H1 (cell line): ENCODE measurements around the gene HINT2. TPM values are rescaled to one million over a fixed set of nuclear protein-coding genes. Genes with fewer than 3 reads are reported as not detected.

ENCODE experiments used
- CTCF ChIA-PET: fragments of 300-600 bp; sonication (Branson Sonifier 250); formaldehyde crosslinking; loops from one replicate; lab custom pipeline; 2021; ENCODE audit not compliant: partially characterized antibody; lab: Charles Lee
- POLR2A ChIA-PET: fragments of 300-600 bp; sonication (Branson Sonifier 250); formaldehyde crosslinking; loops from one replicate; lab custom pipeline; 2021; ENCODE audit warnings: inconsistent platforms; ENCODE audit not compliant: partially characterized antibody; lab: Charles Lee
- DNase-seq, 2 experiments: peaks; one replicate each; pipeline versions ENCODE4 v3.0.0 to v3.0.0-alpha.2; 2010 to 2022; ENCODE audit warnings: low spot score in 2 of 2, low read depth in 1 of 2, mixed read lengths in 1 of 2
- FAIRE-seq: peaks from 2 replicates; lab custom pipeline; 2011; peaks lifted over from hg19 to GRCh38; lab: Jason Lieb, UNC
- H2AFZ ChIP-seq: 2 replicates; pipeline ENCODE4 v1.8.1; 2012; ENCODE audit warnings: low read length, inconsistent platforms
- H2AK5ac ChIP-seq: 2 replicates; pipeline ENCODE4 v1.6.1; 2013; ENCODE audit warnings: low read depth, low read length
- H2BK120ac ChIP-seq: replicated peaks from 2 replicates; pipeline ENCODE3; 2013; ENCODE audit warnings: low read depth, low read length, inconsistent platforms
- H2BK12ac ChIP-seq: 2 replicates; pipeline ENCODE4 v1.6.1; 2013; ENCODE audit warnings: low read depth, low read length
- H2BK15ac ChIP-seq: 2 replicates; pipeline ENCODE4 v1.6.1; 2013; ENCODE audit warnings: low read length
- H2BK20ac ChIP-seq: 2 replicates; pipeline ENCODE4 v1.6.1; 2013; ENCODE audit warnings: low read length
- H2BK5ac ChIP-seq: 2 replicates; pipeline ENCODE4 v1.6.1; 2013; ENCODE audit warnings: low read depth, low read length
- H3K14ac ChIP-seq: 2 replicates; pipeline ENCODE4 v1.6.1; 2013; ENCODE audit warnings: inconsistent platforms; ENCODE audit not compliant: insufficient read length
- H3K18ac ChIP-seq: 2 replicates; pipeline ENCODE4 v1.6.1; 2013; ENCODE audit warnings: low read length; ENCODE audit errors: extremely low read depth
- H3K23ac ChIP-seq: 2 replicates; pipeline ENCODE4 v1.6.1; 2013; ENCODE audit warnings: inconsistent platforms; ENCODE audit not compliant: insufficient read length
- H3K23me2 ChIP-seq: 2 replicates; pipeline ENCODE4 v1.6.1; 2013; ENCODE audit warnings: low read depth, low read length
- H3K27ac ChIP-seq: 2 replicates; pipeline ENCODE4 v1.6.1; 2011; ENCODE audit warnings: low read depth, low read length, inconsistent platforms
- H3K27me3 ChIP-seq, 4 experiments: replicated peaks in 1 of 4; 1 replicate in 1 of 4; 2 replicates in 3 of 4; pipeline versions ENCODE4 v1.6.1 to v1.8.1; 2011 to 2013; ENCODE audit warnings: low read length in 3 of 4, mild to moderate bottlenecking in 3 of 4, inconsistent platforms in 2 of 4, mixed read lengths in 2 of 4, moderate library complexity in 1 of 4; ENCODE audit not compliant: control insufficient read depth in 3 of 4, insufficient read depth in 3 of 4; ENCODE audit errors: extremely low read depth in 1 of 4
- H3K36me3 ChIP-seq, 4 experiments: 2 replicates each; pipeline versions ENCODE4 v1.6.1 to v1.8.1; 2011 to 2013; ENCODE audit warnings: mild to moderate bottlenecking in 4 of 4, low read length in 3 of 4, moderate library complexity in 2 of 4, control low read depth in 1 of 4, inconsistent platforms in 1 of 4; ENCODE audit not compliant: insufficient read depth in 4 of 4, control insufficient read depth in 2 of 4
- H3K4ac ChIP-seq: replicated peaks from 2 replicates; pipeline ENCODE3; 2013; ENCODE audit warnings: low read length, low read depth, mixed read lengths, inconsistent platforms; ENCODE audit not compliant: insufficient read length
- H3K4me1 ChIP-seq, 4 experiments: replicated peaks in 1 of 4; 1 replicate in 1 of 4; 2 replicates in 3 of 4; pipeline versions ENCODE4 v1.6.1 to v1.8.1; 2011 to 2013; ENCODE audit warnings: low read length in 3 of 4, inconsistent platforms in 2 of 4, mixed read lengths in 1 of 4; ENCODE audit not compliant: insufficient read depth in 4 of 4, control insufficient read depth in 3 of 4
- H3K4me2 ChIP-seq, 2 experiments: 2 replicates each; pipeline versions ENCODE4 v1.6.1 to v1.8.1; 2011 to 2013; ENCODE audit warnings: low read depth in 2 of 2, low read length in 2 of 2, control low read depth in 1 of 2, inconsistent platforms in 1 of 2, mild to moderate bottlenecking in 1 of 2; ENCODE audit not compliant: insufficient read depth in 1 of 2
- H3K4me3 ChIP-seq, 4 experiments: fragments of 200-600, 300-600 bp in 1 of 4; sonication (generic), shearing (Covaris generic), sonication (Bioruptor Twin) in 1 of 4; 2 replicates each; pipeline versions ENCODE4 v1.5.1 to v1.8.1; 2011 to 2016; ENCODE audit warnings: low read length in 4 of 4, low read depth in 3 of 4, control low read depth in 2 of 4, inconsistent platforms in 2 of 4, mild to moderate bottlenecking in 2 of 4, mixed read lengths in 1 of 4, moderate library complexity in 1 of 4; ENCODE audit not compliant: insufficient read depth in 2 of 4; ENCODE audit errors: extremely low read depth in 1 of 4
- H3K56ac ChIP-seq: replicated peaks from 2 replicates; pipeline ENCODE3; 2013; ENCODE audit warnings: low read depth, mild to moderate bottlenecking, mixed read lengths, low read length, inconsistent platforms; ENCODE audit not compliant: insufficient read length
- H3K79me1 ChIP-seq: 2 replicates; pipeline ENCODE4 v1.6.1; 2013; ENCODE audit warnings: low read depth, low read length, control low read depth
- H3K79me2 ChIP-seq, 2 experiments: 2 replicates each; pipeline versions ENCODE4 v1.6.1 to v1.8.1; 2012 to 2013; ENCODE audit warnings: low read length in 2 of 2, mild to moderate bottlenecking in 2 of 2, inconsistent platforms in 1 of 2; ENCODE audit not compliant: insufficient read depth in 2 of 2, control insufficient read depth in 1 of 2
- H3K9ac ChIP-seq, 4 experiments: replicated peaks in 1 of 4; 1 replicate in 1 of 4; 2 replicates in 3 of 4; pipeline versions ENCODE4 v1.6.1 to v1.8.1; 2011 to 2013; ENCODE audit warnings: low read depth in 3 of 4, low read length in 3 of 4, control low read depth in 2 of 4, mild to moderate bottlenecking in 2 of 4, moderate library complexity in 2 of 4, inconsistent platforms in 1 of 4; ENCODE audit errors: extremely low read depth in 1 of 4
- H3K9me3 ChIP-seq, 2 experiments: 2 replicates each; pipeline versions ENCODE4 v1.6.1 to v1.8.1; 2012 to 2013; ENCODE audit warnings: mild to moderate bottlenecking in 2 of 2, moderate library complexity in 2 of 2, control low read depth in 1 of 2, inconsistent platforms in 1 of 2, low read depth in 1 of 2, low read length in 1 of 2, mixed read lengths in 1 of 2; ENCODE audit not compliant: insufficient read depth in 2 of 2
- H4K20me1 ChIP-seq, 2 experiments: replicated peaks in 1 of 2; 2 replicates each; pipeline versions ENCODE3 to v1.8.1; 2011 to 2013; ENCODE audit warnings: inconsistent platforms in 2 of 2, low read length in 2 of 2, mild to moderate bottlenecking in 1 of 2; ENCODE audit not compliant: insufficient read depth in 2 of 2, control insufficient read depth in 1 of 2
- H4K5ac ChIP-seq: 2 replicates; pipeline ENCODE4 v1.6.1; 2013; ENCODE audit warnings: low read length, low read depth, mixed read lengths, inconsistent platforms; ENCODE audit not compliant: insufficient read length
- H4K8ac ChIP-seq: 2 replicates; pipeline ENCODE4 v1.8.0; 2013; ENCODE audit warnings: mild to moderate bottlenecking, moderate library complexity, low read length, inconsistent platforms; ENCODE audit not compliant: insufficient read depth; ENCODE audit errors: extremely low read depth
- H4K91ac ChIP-seq: replicated peaks from 2 replicates; pipeline ENCODE3; 2013; ENCODE audit warnings: low read length, mixed read lengths, inconsistent platforms; ENCODE audit not compliant: insufficient read length
- CREB1 ChIP-seq: IDR thresholded peaks from 2 replicates; pipeline ENCODE4 v1.6.1; 2012; ENCODE audit warnings: inconsistent platforms
- GABPA ChIP-seq: IDR thresholded peaks from 2 replicates; pipeline ENCODE4 v1.6.1; 2011; ENCODE audit warnings: mild to moderate bottlenecking, low read length, moderate library complexity, borderline replicate concordance; ENCODE audit not compliant: insufficient read depth
- JUN ChIP-seq: IDR thresholded peaks from 2 replicates; pipeline ENCODE4 v1.6.1; 2011; ENCODE audit warnings: low read depth, mild to moderate bottlenecking, improper control_type of control experiment, low read length
- JUND ChIP-seq: IDR thresholded peaks from 2 replicates; pipeline ENCODE4 v1.6.1; 2011; ENCODE audit warnings: mild to moderate bottlenecking, improper control_type of control experiment, low read length
- PHF8 ChIP-seq: fragments of 200-600 bp; sonication (generic); conservative IDR thresholded peaks from 2 replicates; pipeline ENCODE4 v1.7.1; 2012; ENCODE audit warnings: low read depth, mild to moderate bottlenecking, inconsistent platforms, low read length, moderate library complexity
- SIRT6 ChIP-seq: IDR thresholded peaks from one replicate; pipeline ENCODE4 v1.7.1; 2012; ENCODE audit warnings: low read length, inconsistent platforms
- SIX5 ChIP-seq: IDR thresholded peaks from 2 replicates; pipeline ENCODE4 v1.6.1; 2011; ENCODE audit warnings: mild to moderate bottlenecking, low read depth, low read length
- SUZ12 ChIP-seq: fragments of 200-600 bp; sonication (generic); IDR thresholded peaks from 2 replicates; pipeline ENCODE4 v1.6.1; 2012; ENCODE audit warnings: mild to moderate bottlenecking, inconsistent platforms, low read length, moderate library complexity, mixed read lengths
- USF2 ChIP-seq: IDR thresholded peaks from 2 replicates; pipeline ENCODE4 v1.6.1; 2011; ENCODE audit warnings: low read length, improper control_type of control experiment
- WGBS, 2 experiments: shearing (Covaris generic) in 1 of 2; methylation state at CpG; one replicate each; pipeline versions ENCODE4 v1.1.6 to v1.1.7; 2013 to 2015; ENCODE audit warnings: low lambda C conversion rate in 2 of 2, mixed read lengths in 2 of 2, inconsistent platforms in 1 of 2, low coverage in 1 of 2, missing lambda C conversion rate in 1 of 2; ENCODE audit not compliant: insufficient replicate concordance in 2 of 2, insufficient coverage in 1 of 2, insufficient read length in 1 of 2; ENCODE audit errors: extremely low coverage in 1 of 2, missing lambda C conversion rate in 1 of 2; 5-methylcytosine and 5-hydroxymethylcytosine counted together
- polyA plus RNA-seq, 7 experiments: library from polyadenylated mRNA; depleted of rRNA in 3 of 7; stranded (reverse) in 5 of 7; unstranded in 2 of 7; fragments of >200 nt in 5 of 7; fragments of 200-250 nt in 2 of 7; gene quantifications; 1 replicate in 5 of 7; 2 replicates in 1 of 7; 4 replicates in 1 of 7; pipeline versions ENCODE4 v1.2.1 to v1.2.3, GENCODE V29; 2011 to 2013; ENCODE audit warnings: missing spikeins in 2 of 7, mixed read lengths in 2 of 7
- total RNA-seq: library from RNA; stranded (reverse); fragmentation: NEBNext Ultra II Directional; extraction: Animal tissue kit (Norgen Biotek cat#: 25700); gene quantifications from 2 replicates; pipeline ENCODE4 v1.2.1, GENCODE V29; 2021

Gene HINT2
- total and polyA plus RNA-seq, 2 of the 8 experiments (the other 6 are each of a cell fraction or from before 2014, with no cell fraction given) = 32.1 to 51.2 TPM

GRCh38 chr9:35798658-35799374, 16.0 kb downstream of the HINT2 start:
- Histone ChIP-seq H3K79me2 (no peaks in the 10 kb centered on the region), H4K8ac (no peak overlapping the region), H3K36me3 (peaks cover 0 to 4% (median 0%) of the 10 kb centered on the region in 4 experiments; a peak in 3 of 8 replicates), H4K91ac (no peak overlapping the region), H3K4me3 (no peak overlapping the region), H3K27ac (no peak overlapping the region), H4K5ac (no peak overlapping the region), H3K18ac (no peak overlapping the region), H3K4ac (no peak overlapping the region), H4K20me1 (peaks cover 0 to 2% of the 10 kb centered on the region in 2 experiments), H2BK15ac (no peak overlapping the region), H3K23me2 (no peaks in the 10 kb centered on the region; the same call in 1 of the 2 replicates), H3K27me3 (no peaks in the 10 kb centered on the region), H2AFZ (no peak overlapping the region), H3K23ac (no peak overlapping the region), H3K56ac (no peak overlapping the region), H3K9me3 (no peaks in the 10 kb centered on the region), H3K4me1 (no peaks in the 10 kb centered on the region), H2AK5ac (no peak overlapping the region), H3K9ac (peak overlapping the region in 1 of 4 experiments; percentile 11; a peak in 1 of 7 replicates), H2BK20ac (no peak overlapping the region), H2BK5ac (no peak overlapping the region), H2BK12ac (no peak overlapping the region), H3K4me2 (no peak overlapping the region), H3K14ac (no peak overlapping the region), H3K79me1 (no peaks in the 10 kb centered on the region), H2BK120ac (no peak overlapping the region)
- 84% methylated on average over 4 of the region's 4 CpGs; no CpG with 5 or more reads in 1 of the 2 experiments for WGBS, 2 experiments
- ChIA-PET CTCF (interaction anchor here (0.6 to 4.8 kb wide), 7 partner anchors 8 to 37 kb away, joined by 3 to 18 read pairs (median 3); partner anchors contain the start of genes HINT2 and SPAG8), POLR2A (interaction anchor here (1.1 to 1.5 kb wide), 4 partner anchors 9 to 22 kb away, joined by 3 read pairs; partner anchors contain the start of gene HINT2)
- no peak for TF ChIP-seq SIRT6
- TF ChIP-seq PHF8 = no peak
- no peak for TF ChIP-seq JUN
- no peak for TF ChIP-seq SUZ12
- TF ChIP-seq SIX5 = no peak
- no peak for TF ChIP-seq JUND
- TF ChIP-seq CREB1 = no peak
- TF ChIP-seq GABPA = no peak
- TF ChIP-seq USF2 = no peak
- no peak for DNase-seq
- FAIRE-seq = no peak
